Naive B cell (primary cell): ENCODE measurements around the gene NET1. TPM values are rescaled to one million over a fixed set of nuclear protein-coding genes. Genes with fewer than 3 reads are reported as not detected.

ENCODE experiments used
- ATAC-seq, 2 donors: fragments of 150-1000 bp; cut with Tn5 transposase; 2 replicates each; pipeline ENCODE4 v1.10.0; 2021; ENCODE audit warnings: low read depth in 2 of 2, mild to moderate bottlenecking in 2 of 2, moderate library complexity in 2 of 2
- DNase-seq: peaks from one replicate; pipeline ENCODE4 v3.0.0; 2022
- H3K27ac Mint-ChIP-seq, 6 donors: one replicate each; pipeline ENCODE4 v1.8.0; 2020 to 2022; ENCODE audit warnings: mild to moderate bottlenecking in 6 of 6, mixed read lengths in 6 of 6, moderate library complexity in 5 of 6, inconsistent platforms in 2 of 6
- H3K27me3 Mint-ChIP-seq, 3 donors: one replicate each; pipeline ENCODE4 v1.8.0; 2021 to 2022; ENCODE audit warnings: mixed read lengths in 3 of 3, mild to moderate bottlenecking in 1 of 3
- H3K36me3 Mint-ChIP-seq, 2 donors: one replicate each; pipeline ENCODE4 v1.8.0; 2020 to 2022; ENCODE audit warnings: mixed read lengths in 2 of 2, inconsistent platforms in 1 of 2, mild to moderate bottlenecking in 1 of 2
- H3K4me1 Mint-ChIP-seq, 3 donors: one replicate each; pipeline ENCODE4 v1.8.0; 2020 to 2022; ENCODE audit warnings: mixed read lengths in 3 of 3, inconsistent platforms in 1 of 3, mild to moderate bottlenecking in 1 of 3, moderate library complexity in 1 of 3
- H3K4me3 Mint-ChIP-seq, 8 donors: one replicate each; pipeline ENCODE4 v1.8.0; 2020 to 2022; ENCODE audit warnings: mild to moderate bottlenecking in 8 of 8, mixed read lengths in 8 of 8, moderate library complexity in 8 of 8, inconsistent platforms in 2 of 8
- H3K9me3 Mint-ChIP-seq, 7 donors: one replicate each; pipeline ENCODE4 v1.8.0; 2020 to 2022; ENCODE audit warnings: mixed read lengths in 7 of 7, mild to moderate bottlenecking in 5 of 7, inconsistent platforms in 2 of 7, moderate library complexity in 1 of 7
- polyA plus RNA-seq, 6 donors: library from polyadenylated mRNA; unstranded; fragments of 300-500 nt; fragmentation: Illumina TruSeq; gene quantifications; one replicate each; pipeline ENCODE4 v1.2.3, GENCODE V29; 2021; ENCODE audit warnings: low read depth in 6 of 6

NET1 gene
- polyA plus RNA-seq, 6 donors from 2014 or later, result 3.7 to 6.0 (median 4.2) TPM; not detected in 1

- Mint-ChIP-seq H3K9me3 (no peaks in the 10 kb centered on the region), H3K4me1 (peaks cover 6 to 11% (median 11%) of the 10 kb centered on the region in 3 donors), H3K4me3 (no peak overlapping the region), H3K27ac (peak overlapping the region in 1 of 6 donors; percentile 13), H3K27me3 (no peaks in the 10 kb centered on the region), H3K36me3 (no peaks in the 10 kb centered on the region)
- no peak for DNase-seq
- no peak for ATAC-seq
Measured at GRCh38 chr10:5478694-5479305, 66.4 kb downstream of the NET1 start.

GRCh38 chr10:5479481-5480161 is 67.3 kb downstream of the NET1 start:
- Mint-ChIP-seq H3K9me3 (no peaks in the 10 kb centered on the region), H3K4me1 (peaks cover 6 to 11% (median 11%) of the 10 kb centered on the region in 3 donors), H3K36me3 (no peaks in the 10 kb centered on the region), H3K27me3 (no peaks in the 10 kb centered on the region), H3K4me3 (peak overlapping the region in 1 of 8 donors; percentile 51), H3K27ac (peak overlapping the region in 1 of 6 donors; percentile 77)
- no peak for DNase-seq
- no peak for ATAC-seq

- peak overlapping the region in 2 of 6 donors; percentile 44 to 77 for H3K27ac Mint-ChIP-seq
- ATAC-seq, result no peak
- no peaks in the 10 kb centered on the region for H3K27me3 Mint-ChIP-seq
- H3K4me1 Mint-ChIP-seq, result peaks cover 6 to 11% (median 11%) of the 10 kb centered on the region in 3 donors
- DNase-seq, result no peak
- no peaks in the 10 kb centered on the region for H3K9me3 Mint-ChIP-seq
- peak overlapping the region in 1 of 8 donors; percentile 51 for H3K4me3 Mint-ChIP-seq
- H3K36me3 Mint-ChIP-seq, result no peaks in the 10 kb centered on the region
Measured at GRCh38 chr10:5480162-5480941, 68.0 kb downstream of the NET1 start.

GRCh38 chr10:5481121-5481520 is 68.8 kb downstream of the NET1 start:
- Mint-ChIP-seq H3K27me3 (peaks cover 0 to 4% (median 0%) of the 10 kb centered on the region in 3 donors), H3K36me3 (no peaks in the 10 kb centered on the region), H3K9me3 (no peaks in the 10 kb centered on the region), H3K4me1 (peaks cover 6 to 11% (median 11%) of the 10 kb centered on the region in 3 donors), H3K4me3 (no peak overlapping the region), H3K27ac (peak overlapping the region in 1 of 6 donors; percentile 52)
- ATAC-seq (no peak), DNase-seq (no peak)

- DNase-seq, result no peak
- Mint-ChIP-seq H3K36me3 (no peaks in the 10 kb centered on the region), H3K27ac (no peak overlapping the region), H3K27me3 (peaks cover 0 to 13% (median 4%) of the 10 kb centered on the region in 3 donors), H3K4me3 (no peak overlapping the region), H3K4me1 (peaks cover 6 to 11% (median 11%) of the 10 kb centered on the region in 3 donors), H3K9me3 (no peaks in the 10 kb centered on the region)
- no peak for ATAC-seq
Measured at GRCh38 chr10:5482016-5482415, 69.7 kb downstream of the NET1 start.

- peaks cover 0 to 19% (median 11%) of the 10 kb centered on the region in 3 donors for H3K27me3 Mint-ChIP-seq
- DNase-seq (no peak), ATAC-seq (no peak)
- no peak overlapping the region for H3K27ac Mint-ChIP-seq
- peaks cover 6 to 11% (median 11%) of the 10 kb centered on the region in 3 donors for H3K4me1 Mint-ChIP-seq
- H3K4me3 Mint-ChIP-seq, result no peak overlapping the region
- H3K36me3 Mint-ChIP-seq, result no peaks in the 10 kb centered on the region
- H3K9me3 Mint-ChIP-seq, result no peaks in the 10 kb centered on the region
Measured at GRCh38 chr10:5484205-5484604, 71.8 kb downstream of the NET1 start.

GRCh38 chr10:5485290-5485689 is 72.9 kb downstream of the NET1 start:
- Mint-ChIP-seq H3K9me3 (no peaks in the 10 kb centered on the region), H3K27ac (no peak overlapping the region), H3K27me3 (peaks cover 0 to 19% (median 11%) of the 10 kb centered on the region in 3 donors), H3K36me3 (no peaks in the 10 kb centered on the region), H3K4me3 (no peak overlapping the region), H3K4me1 (peaks cover under 1 to 1% (median under 1%) of the 10 kb centered on the region in 3 donors)
- DNase-seq (no peak), ATAC-seq (no peak)

GRCh38 chr10:5485948-5486852 is 73.8 kb downstream of the NET1 start:
- no peak for ATAC-seq
- no peak overlapping the region for H3K4me3 Mint-ChIP-seq
- H3K27ac Mint-ChIP-seq, result no peak overlapping the region

GRCh38 chr10:5486853-5487235 is 74.5 kb downstream of the NET1 start:
- Mint-ChIP-seq H3K4me3 (no peak overlapping the region), H3K27me3 (peaks cover 0 to 19% (median 11%) of the 10 kb centered on the region in 3 donors), H3K9me3 (peaks cover 0 to under 1% (median 0%) of the 10 kb centered on the region in 7 donors), H3K27ac (peak overlapping the region in 1 of 6 donors; percentile 75), H3K4me1 (peaks cover 7 to 12% (median 8%) of the 10 kb centered on the region in 3 donors), H3K36me3 (no peaks in the 10 kb centered on the region)
- no peak for ATAC-seq
- no peak for DNase-seq

More at GRCh38 chr10:5485948-5486852, 73.8 kb downstream of the NET1 start:
- peaks cover 3 to 6% (median 5%) of the 10 kb centered on the region in 3 donors for H3K4me1 Mint-ChIP-seq
- H3K9me3 Mint-ChIP-seq, result no peaks in the 10 kb centered on the region
- no peaks in the 10 kb centered on the region for H3K36me3 Mint-ChIP-seq
- DNase-seq, result no peak
- H3K27me3 Mint-ChIP-seq, result peaks cover 0 to 19% (median 11%) of the 10 kb centered on the region in 3 donors

GRCh38 chr10:5488272-5489161 is 76.2 kb downstream of the NET1 start:
- Mint-ChIP-seq H3K36me3 (peaks cover 3 to 8% of the 10 kb centered on the region in 2 donors), H3K27me3 (peaks cover 0 to 19% (median 11%) of the 10 kb centered on the region in 3 donors), H3K4me3 (no peak overlapping the region), H3K27ac (peak overlapping the region in 1 of 6 donors; percentile 40), H3K4me1 (peaks cover 7 to 12% (median 8%) of the 10 kb centered on the region in 3 donors), H3K9me3 (peaks cover 0 to 11% (median 4%) of the 10 kb centered on the region in 7 donors)
- ATAC-seq (no peak), DNase-seq (no peak)

- Mint-ChIP-seq H3K9me3 (peaks cover 0 to 11% (median 4%) of the 10 kb centered on the region in 7 donors), H3K4me1 (peaks cover 7 to 12% (median 8%) of the 10 kb centered on the region in 3 donors), H3K36me3 (peaks cover 3 to 8% of the 10 kb centered on the region in 2 donors), H3K4me3 (no peak overlapping the region), H3K27me3 (peaks cover 0 to 19% (median 11%) of the 10 kb centered on the region in 3 donors), H3K27ac (no peak overlapping the region)
- DNase-seq, result no peak
- no peak for ATAC-seq
Measured at GRCh38 chr10:5490032-5490431, 77.7 kb downstream of the NET1 start.
